Measurements from ENCODE around the gene DPY30. TPM values are rescaled to one million over a fixed set of nuclear protein-coding genes. Genes with fewer than 3 reads are reported as not detected.

Gene DPY30
- total RNA-seq, 4 donors from 2014 or later, result 53.4 to 88.1 (median 70.2) TPM

DNA sequence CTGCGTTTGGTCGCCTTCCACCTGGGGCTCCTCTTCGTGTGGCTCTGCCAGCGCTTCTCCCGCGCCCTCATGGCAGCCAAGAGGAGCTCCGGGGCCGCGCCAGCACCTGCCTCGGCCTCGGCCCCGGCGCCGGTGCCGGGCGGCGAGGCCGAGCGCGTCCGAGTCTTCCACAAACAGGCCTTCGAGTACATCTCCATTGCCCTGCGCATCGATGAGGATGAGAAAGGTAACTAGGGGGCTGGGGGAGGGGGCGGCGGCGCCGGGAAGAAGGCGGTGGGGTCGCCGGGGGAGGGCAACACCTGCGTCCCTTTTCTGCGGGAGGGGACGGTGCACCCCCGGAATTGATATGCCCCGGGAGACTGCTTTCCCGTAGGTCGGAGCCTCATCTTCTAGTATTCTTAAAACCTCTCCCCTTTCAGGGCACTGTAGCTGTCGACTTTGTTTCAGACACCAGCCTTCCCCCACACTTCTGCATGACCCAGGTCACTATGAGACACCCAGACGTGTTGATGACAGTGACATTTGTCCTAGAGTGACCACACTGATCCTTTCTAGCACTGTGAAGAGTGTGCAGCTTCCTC, 24.5 kb upstream of the DPY30 start:
- peaks cover 0 to 9% of the 10 kb centered on the region in 2 donors for H3K36me3 ChIP-seq
- H3K9me3 ChIP-seq, result no peaks in the 10 kb centered on the region
- H3K4me1 ChIP-seq, result peaks cover 0 to 36% (median 11%) of the 10 kb centered on the region in 3 donors
- peak overlapping the region; percentile 89 to 91 (median 90) for H3K27ac ChIP-seq
- ATAC-seq, result no peak
- peak overlapping the region; percentile 79 to 86 for H3K4me3 ChIP-seq
- TF ChIP-seq POLR2AphosphoS5 (IDR thresholded peaks at IDR 0.05) (no peak), POLR2A (IDR thresholded peaks at IDR 0.05) (peak in 1 of 2 donors; percentile 36)
- 0% methylated on average over 6 to 16 of the region's 40 CpGs for WGBS, 2 donors (ENCODE audit: low coverage in 1 of 2)
- H3K27me3 ChIP-seq, result no peaks in the 10 kb centered on the region

DNA sequence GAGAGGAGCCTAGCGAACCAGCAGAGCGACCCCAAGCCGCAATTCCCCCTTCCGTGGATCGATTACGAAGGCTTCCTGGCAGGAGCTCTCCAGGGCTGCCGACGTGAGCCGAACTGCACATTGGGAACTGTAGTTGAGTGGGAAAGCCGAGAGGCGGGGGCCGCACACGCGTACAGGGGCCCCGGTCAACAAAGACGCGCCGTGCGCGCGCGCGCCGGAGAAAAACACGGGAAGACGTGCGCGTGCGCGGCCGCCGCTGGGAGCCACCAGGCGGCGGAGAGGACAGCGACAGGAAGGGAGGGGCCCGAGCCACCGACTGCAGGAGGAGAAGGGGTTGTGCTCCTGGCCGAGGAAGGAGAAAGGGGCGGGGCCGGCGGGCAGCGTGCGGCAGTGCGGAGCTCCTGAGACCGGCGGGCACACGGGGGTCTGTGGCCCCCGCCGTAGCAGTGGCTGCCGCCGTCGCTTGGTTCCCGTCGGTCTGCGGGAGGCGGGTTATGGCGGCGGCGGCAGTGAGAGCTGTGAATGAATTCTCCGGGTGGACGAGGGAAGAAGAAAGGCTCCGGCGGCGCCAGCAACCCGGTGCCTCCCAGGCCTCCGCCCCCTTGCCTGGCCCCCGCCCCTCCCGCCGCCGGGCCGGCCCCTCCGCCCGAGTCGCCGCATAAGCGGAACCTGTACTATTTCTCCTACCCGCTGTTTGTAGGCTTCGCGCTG, 23.9 kb upstream of the DPY30 start, which contains the start of gene SPAST:
TSS of gene SPAST (plus strand) at position 247 of the 711 bp plus-strand sequence. CDS start at position 523, 276 bp downstream.
- H3K4me1 ChIP-seq, result peaks cover 0 to 36% (median 11%) of the 10 kb centered on the region in 3 donors
- no peaks in the 10 kb centered on the region for H3K9me3 ChIP-seq
- peak within 1 kb of the TSS; percentile 89 to 91 (median 90) for H3K27ac ChIP-seq
- H3K36me3 ChIP-seq, result peaks cover 0 to 8% of the 10 kb centered on the region in 2 donors
- H3K4me3 ChIP-seq, result peak within 1 kb of the TSS; percentile 79 to 86
- WGBS, 2 donors (ENCODE audit: low coverage in 1 of 2), result 0% methylated on average over 3 of the region's 79 CpGs; no CpG with 5 or more reads in 1 of the 2 donors
- H3K27me3 ChIP-seq, result no peaks in the 10 kb centered on the region
- TF ChIP-seq POLR2AphosphoS5 (IDR thresholded peaks at IDR 0.05), result peak; percentile 65
- TF ChIP-seq EP300 (IDR thresholded peaks at IDR 0.05), result no peak
- TF ChIP-seq POLR2A (IDR thresholded peaks at IDR 0.05), result peak in 1 of 2 donors; percentile 26
- TF ChIP-seq, protein P1, sequence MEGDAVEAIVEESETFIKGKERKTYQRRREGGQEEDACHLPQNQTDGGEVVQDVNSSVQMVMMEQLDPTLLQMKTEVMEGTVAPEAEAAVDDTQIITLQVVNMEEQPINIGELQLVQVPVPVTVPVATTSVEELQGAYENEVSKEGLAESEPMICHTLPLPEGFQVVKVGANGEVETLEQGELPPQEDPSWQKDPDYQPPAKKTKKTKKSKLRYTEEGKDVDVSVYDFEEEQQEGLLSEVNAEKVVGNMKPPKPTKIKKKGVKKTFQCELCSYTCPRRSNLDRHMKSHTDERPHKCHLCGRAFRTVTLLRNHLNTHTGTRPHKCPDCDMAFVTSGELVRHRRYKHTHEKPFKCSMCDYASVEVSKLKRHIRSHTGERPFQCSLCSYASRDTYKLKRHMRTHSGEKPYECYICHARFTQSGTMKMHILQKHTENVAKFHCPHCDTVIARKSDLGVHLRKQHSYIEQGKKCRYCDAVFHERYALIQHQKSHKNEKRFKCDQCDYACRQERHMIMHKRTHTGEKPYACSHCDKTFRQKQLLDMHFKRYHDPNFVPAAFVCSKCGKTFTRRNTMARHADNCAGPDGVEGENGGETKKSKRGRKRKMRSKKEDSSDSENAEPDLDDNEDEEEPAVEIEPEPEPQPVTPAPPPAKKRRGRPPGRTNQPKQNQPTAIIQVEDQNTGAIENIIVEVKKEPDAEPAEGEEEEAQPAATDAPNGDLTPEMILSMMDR (IDR thresholded peaks at IDR 0.05), result peak; percentile 42 to 93 (median 78)
- peak; percentile 97 for ATAC-seq

- WGBS, 2 donors (ENCODE audit: low coverage in 1 of 2), result 37 to 45% methylated on average over 6 to 11 of the region's 13 CpGs
- Histone ChIP-seq H3K4me3 (peak overlapping the region; percentile 79 to 86), H3K4me1 (peaks cover 0 to 36% (median 11%) of the 10 kb centered on the region in 3 donors), H3K27me3 (no peaks in the 10 kb centered on the region), H3K27ac (peak overlapping the region; percentile 84 to 91 (median 90)), H3K9me3 (no peaks in the 10 kb centered on the region), H3K36me3 (peaks cover 0 to 4% of the 10 kb centered on the region in 2 donors)
- no peak for TF ChIP-seq POLR2AphosphoS5 (IDR thresholded peaks at IDR 0.05)
- TF ChIP-seq, protein P1 (IDR thresholded peaks at IDR 0.05), result no peak
- TF ChIP-seq POLR2A (IDR thresholded peaks at IDR 0.05), result no peak
- TF ChIP-seq EP300 (IDR thresholded peaks at IDR 0.05), result no peak
- no peak for ATAC-seq
Observed at GRCh38 chr2:32061973-32062861, 22.6 kb upstream of the DPY30 start.

GRCh38 chr2:32061430-32061829, 21.8 kb upstream of the DPY30 start:
- Histone ChIP-seq H3K27ac (no peak overlapping the region), H3K4me3 (no peak overlapping the region), H3K9me3 (no peaks in the 10 kb centered on the region), H3K27me3 (no peaks in the 10 kb centered on the region), H3K36me3 (peaks cover 0 to 2% of the 10 kb centered on the region in 2 donors), H3K4me1 (peaks cover 0 to 33% (median 11%) of the 10 kb centered on the region in 3 donors)
- TF ChIP-seq POLR2A (IDR thresholded peaks at IDR 0.05), result no peak
- no peak for TF ChIP-seq EP300 (IDR thresholded peaks at IDR 0.05)
- TF ChIP-seq POLR2AphosphoS5 (IDR thresholded peaks at IDR 0.05), result no peak
- TF ChIP-seq, protein P1 (IDR thresholded peaks at IDR 0.05), result no peak
- 82 to 83% methylated on average over 1 to 4 of the region's 8 CpGs for WGBS, 2 donors (ENCODE audit: low coverage in 1 of 2)
- no peak for ATAC-seq

GRCh38 chr2:32060266-32060665, 20.7 kb upstream of the DPY30 start:
- no peak overlapping the region for H3K27ac ChIP-seq
- no peaks in the 10 kb centered on the region for H3K9me3 ChIP-seq
- WGBS, 2 donors (ENCODE audit: low coverage in 1 of 2), result 85 to 94% methylated on average over 2 of the region's 2 CpGs

More at GRCh38 chr2:32060266-32060665, 20.7 kb upstream of the DPY30 start:
- Histone ChIP-seq H3K4me1 (peaks cover 0 to 22% (median 11%) of the 10 kb centered on the region in 3 donors), H3K4me3 (no peak overlapping the region), H3K27me3 (no peaks in the 10 kb centered on the region), H3K36me3 (no peaks in the 10 kb centered on the region)
- TF ChIP-seq, protein P1 (IDR thresholded peaks at IDR 0.05), result no peak
- TF ChIP-seq POLR2AphosphoS5 (IDR thresholded peaks at IDR 0.05) (no peak), POLR2A (IDR thresholded peaks at IDR 0.05) (no peak), EP300 (IDR thresholded peaks at IDR 0.05) (no peak)
- ATAC-seq, result no peak
